Measurements from ENCODE around the gene CARNS1.

- no peak for TF ChIP-seq ZNF280B (CRISPR knock-in tag; IDR thresholded peaks at IDR 0.05; ENCODE audit: borderline replicate concordance)
- TF ChIP-seq ZNF331 (CRISPR knock-in tag; IDR thresholded peaks at IDR 0.05), result no peak
- no peak for TF ChIP-seq MAFK (conservative IDR thresholded peaks at IDR 0.05 in 1 of 2, IDR thresholded peaks at IDR 0.05 in 1 of 2; ENCODE audit: low read length in 2 of 2)
- no peak for TF ChIP-seq ZNF549 (CRISPR knock-in tag; IDR thresholded peaks at IDR 0.05)
- no peak for TF ChIP-seq NFE2L1 (CRISPR knock-in tag; IDR thresholded peaks at IDR 0.05; ENCODE audit: borderline replicate concordance)
- no peak for TF ChIP-seq ZBTB49 (CRISPR knock-in tag; IDR thresholded peaks at IDR 0.05; ENCODE audit: borderline replicate concordance)
- TF ChIP-seq ARNT (IDR thresholded peaks at IDR 0.05), result no peak
Observed at GRCh38 chr11:67401495-67402191, 13.8 kb upstream of the CARNS1 start, which contains the start of gene PPP1CA.
